Measurements from ENCODE around the gene CTNND2.

- TF ChIP-seq CTBP1 (IDR thresholded peaks at IDR 0.05; ENCODE audit: borderline replicate concordance) = no peak
- TF ChIP-seq ZNF384 (IDR thresholded peaks at IDR 0.05) = no peak
- TF ChIP-seq FOXM1 (IDR thresholded peaks at IDR 0.05; ENCODE audit: borderline replicate concordance) = no peak
- TF ChIP-seq TARDBP (IDR thresholded peaks at IDR 0.05) = no peak
- TF ChIP-seq BHLHE40 (IDR thresholded peaks at IDR 0.05; ENCODE audit: borderline replicate concordance) = no peak
- TF ChIP-seq SP1 (IDR thresholded peaks at IDR 0.05) = no peak
These were observed 296.2 kb downstream of the CTNND2 start for GRCh38 chr5:11607944-11608483.

Measured in HEK293T (cell line).